A673 (cell line): ENCODE data around the gene MYT1.

Experiments
- CTCF ChIP-seq: fragments of 300-800, 200-600 bp; sonication (generic); conservative IDR thresholded peaks from 2 replicates; pipeline ENCODE4 v1.5.1; 2017; ENCODE audit warnings: low read depth, mild to moderate bottlenecking, antibody characterized with exemption, low read length, moderate library complexity, mixed read lengths
- EZH2 ChIP-seq: fragments of 200-600 bp; sonication (generic); IDR thresholded peaks from 2 replicates; pipeline ENCODE4 v1.6.1; 2017; ENCODE audit warnings: borderline replicate concordance, low read depth, mild to moderate bottlenecking, mixed read lengths, antibody characterized with exemption, low read length; ENCODE audit not compliant: poor library complexity, severe bottlenecking

- TF ChIP-seq CTCF = no peak
- TF ChIP-seq EZH2 = no peak
These were observed 24.7 kb downstream of the MYT1 start for GRCh38 chr20:64188682-64189529.
